ENCODE results near the gene SPATA31D3. TPM values are rescaled to one million over a fixed set of nuclear protein-coding genes. Genes with fewer than 3 reads are reported as not detected.
"Not testable (repeated sequence)": the region's sequence is repeated elsewhere in the genome, so short reads cannot be mapped to it uniquely, and the experiment has no call there.

Gene SPATA31D3
- not detected for total RNA-seq

- not testable (repeated sequence) for DNase-seq
Observed at GRCh38 chr9:81943393-81943792, at the start of gene SPATA31D3. TSS of gene SPATA31D3 (plus strand) at chr9:81943500. CDS start at chr9:81943586, 86 bp downstream.

GRCh38 chr9:81893929-81894328 is 49.4 kb upstream of the SPATA31D3 start:
- no peak for ATAC-seq
- Mint-ChIP-seq H3K36me3 (ENCODE audit: low read depth) (no peaks in the 10 kb centered on the region), H3K27me3 (ENCODE audit: low read depth) (no peaks in the 10 kb centered on the region), H3K4me1 (ENCODE audit: low read depth) (no peaks in the 10 kb centered on the region), H3K27ac (no peak overlapping the region), H3K4me3 (no peak overlapping the region), H3K9me3 (ENCODE audit: insufficient read depth) (no peaks in the 10 kb centered on the region)
- ChIA-PET POLR2A (no interaction called here), CTCF (no interaction called here)
- no peak for DNase-seq

More at GRCh38 chr9:81943393-81943792, at the start of gene SPATA31D3:
- POLR2A ChIA-PET; CTCF ChIA-PET; H3K27me3 Mint-ChIP-seq (ENCODE audit: low read depth); H3K9me3 Mint-ChIP-seq (ENCODE audit: insufficient read depth); H3K27ac Mint-ChIP-seq; ATAC-seq; H3K36me3 Mint-ChIP-seq (ENCODE audit: low read depth); H3K4me1 Mint-ChIP-seq (ENCODE audit: low read depth); H3K4me3 Mint-ChIP-seq: not testable (repeated sequence)

GRCh38 chr9:81894891-81895290 is 48.4 kb upstream of the SPATA31D3 start:
- no peak overlapping the region for H3K27ac Mint-ChIP-seq
- ChIA-PET CTCF (no interaction called here), POLR2A (no interaction called here)
- no peak overlapping the region for H3K4me3 Mint-ChIP-seq
- no peaks in the 10 kb centered on the region for H3K36me3 Mint-ChIP-seq (ENCODE audit: low read depth)
- ATAC-seq: no peak
- no peaks in the 10 kb centered on the region for H3K4me1 Mint-ChIP-seq (ENCODE audit: low read depth)
- DNase-seq: no peak
- no peaks in the 10 kb centered on the region for H3K27me3 Mint-ChIP-seq (ENCODE audit: low read depth)
- no peaks in the 10 kb centered on the region for H3K9me3 Mint-ChIP-seq (ENCODE audit: insufficient read depth)

GRCh38 chr9:81896070-81896469 is 47.2 kb upstream of the SPATA31D3 start:
- ChIA-PET POLR2A (no interaction called here), CTCF (no interaction called here)
- Mint-ChIP-seq H3K4me3 (no peak overlapping the region), H3K27ac (no peak overlapping the region), H3K9me3 (ENCODE audit: insufficient read depth) (no peaks in the 10 kb centered on the region), H3K36me3 (ENCODE audit: low read depth) (no peaks in the 10 kb centered on the region), H3K4me1 (ENCODE audit: low read depth) (no peaks in the 10 kb centered on the region), H3K27me3 (ENCODE audit: low read depth) (no peaks in the 10 kb centered on the region)
- DNase-seq: no peak
- ATAC-seq: no peak

GRCh38 chr9:81898851-81899250 is 44.4 kb upstream of the SPATA31D3 start:
- H3K27ac Mint-ChIP-seq: no peak overlapping the region
- no peaks in the 10 kb centered on the region for H3K4me1 Mint-ChIP-seq (ENCODE audit: low read depth)
- ATAC-seq (no peak), DNase-seq (no peak)
- H3K4me3 Mint-ChIP-seq: no peak overlapping the region
- no peaks in the 10 kb centered on the region for H3K27me3 Mint-ChIP-seq (ENCODE audit: low read depth)
- POLR2A ChIA-PET: no interaction called here
- H3K36me3 Mint-ChIP-seq (ENCODE audit: low read depth): no peaks in the 10 kb centered on the region
- CTCF ChIA-PET: interaction anchor here (0.7 kb wide), 1 partner anchor 10 kb away, joined by 3 read pairs; no protein-coding TSS in a partner anchor
- H3K9me3 Mint-ChIP-seq (ENCODE audit: insufficient read depth): no peaks in the 10 kb centered on the region

GRCh38 chr9:81902196-81902595 is 41.1 kb upstream of the SPATA31D3 start:
- CTCF ChIA-PET: no interaction called here
- Mint-ChIP-seq H3K4me1 (ENCODE audit: low read depth) (no peaks in the 10 kb centered on the region), H3K27me3 (ENCODE audit: low read depth) (no peaks in the 10 kb centered on the region), H3K27ac (no peak overlapping the region), H3K9me3 (ENCODE audit: insufficient read depth) (no peaks in the 10 kb centered on the region), H3K4me3 (no peak overlapping the region), H3K36me3 (ENCODE audit: low read depth) (no peaks in the 10 kb centered on the region)
- no peak for ATAC-seq
- POLR2A ChIA-PET: no interaction called here
- no peak for DNase-seq

- H3K36me3 Mint-ChIP-seq (ENCODE audit: low read depth): no peaks in the 10 kb centered on the region
- H3K4me1 Mint-ChIP-seq (ENCODE audit: low read depth): no peaks in the 10 kb centered on the region
- ChIA-PET CTCF (no interaction called here), POLR2A (no interaction called here)
- no peak overlapping the region for H3K27ac Mint-ChIP-seq
- DNase-seq (no peak), ATAC-seq (no peak)
- no peaks in the 10 kb centered on the region for H3K27me3 Mint-ChIP-seq (ENCODE audit: low read depth)
- no peaks in the 10 kb centered on the region for H3K9me3 Mint-ChIP-seq (ENCODE audit: insufficient read depth)
- H3K4me3 Mint-ChIP-seq: no peak overlapping the region
Observed at GRCh38 chr9:81902626-81903025, 40.7 kb upstream of the SPATA31D3 start.

GRCh38 chr9:81906671-81907070 is 36.6 kb upstream of the SPATA31D3 start:
- POLR2A ChIA-PET: no interaction called here
- Mint-ChIP-seq H3K9me3 (ENCODE audit: insufficient read depth) (no peaks in the 10 kb centered on the region), H3K27ac (no peak overlapping the region), H3K4me1 (ENCODE audit: low read depth) (no peaks in the 10 kb centered on the region), H3K4me3 (no peak overlapping the region), H3K36me3 (ENCODE audit: low read depth) (no peaks in the 10 kb centered on the region), H3K27me3 (ENCODE audit: low read depth) (no peaks in the 10 kb centered on the region)
- ATAC-seq (no peak), DNase-seq (no peak)
- CTCF ChIA-PET: no interaction called here

- CTCF ChIA-PET: no interaction called here
- POLR2A ChIA-PET: no interaction called here
- Mint-ChIP-seq H3K4me3 (no peak overlapping the region), H3K36me3 (ENCODE audit: low read depth) (no peaks in the 10 kb centered on the region), H3K27ac (no peak overlapping the region), H3K4me1 (ENCODE audit: low read depth) (no peaks in the 10 kb centered on the region), H3K9me3 (ENCODE audit: insufficient read depth) (no peaks in the 10 kb centered on the region), H3K27me3 (ENCODE audit: low read depth) (no peaks in the 10 kb centered on the region)
- no peak for ATAC-seq
- DNase-seq: no peak
Observed at GRCh38 chr9:81912135-81912534, 31.2 kb upstream of the SPATA31D3 start.

- ChIA-PET CTCF (no interaction called here), POLR2A (no interaction called here)
- Mint-ChIP-seq H3K36me3 (ENCODE audit: low read depth) (no peaks in the 10 kb centered on the region), H3K27ac (no peak overlapping the region), H3K27me3 (ENCODE audit: low read depth) (no peaks in the 10 kb centered on the region), H3K9me3 (ENCODE audit: insufficient read depth) (no peaks in the 10 kb centered on the region), H3K4me3 (no peak overlapping the region), H3K4me1 (ENCODE audit: low read depth) (no peaks in the 10 kb centered on the region)
- no peak for DNase-seq
- no peak for ATAC-seq
Observed at GRCh38 chr9:81915801-81916505, 27.3 kb upstream of the SPATA31D3 start.

GRCh38 chr9:81918507-81918906 is 24.8 kb upstream of the SPATA31D3 start:
- H3K4me3 Mint-ChIP-seq; H3K27me3 Mint-ChIP-seq (ENCODE audit: low read depth); DNase-seq; H3K4me1 Mint-ChIP-seq (ENCODE audit: low read depth); CTCF ChIA-PET; ATAC-seq; POLR2A ChIA-PET; H3K36me3 Mint-ChIP-seq (ENCODE audit: low read depth); H3K9me3 Mint-ChIP-seq (ENCODE audit: insufficient read depth); H3K27ac Mint-ChIP-seq: not testable (repeated sequence)

GRCh38 chr9:81928305-81928704 is 15.0 kb upstream of the SPATA31D3 start, which contains the start of gene SPATA31D4:
TSS of gene SPATA31D4 (plus strand) at chr9:81928428. CDS start at chr9:81928514, 86 bp downstream.
- ATAC-seq; H3K4me1 Mint-ChIP-seq (ENCODE audit: low read depth); DNase-seq; H3K27ac Mint-ChIP-seq; CTCF ChIA-PET; POLR2A ChIA-PET; H3K36me3 Mint-ChIP-seq (ENCODE audit: low read depth); H3K9me3 Mint-ChIP-seq (ENCODE audit: insufficient read depth); H3K4me3 Mint-ChIP-seq; H3K27me3 Mint-ChIP-seq (ENCODE audit: low read depth): not testable (repeated sequence)

GRCh38 chr9:81930147-81930546 is 13.2 kb upstream of the SPATA31D3 start:
- DNase-seq; H3K9me3 Mint-ChIP-seq (ENCODE audit: insufficient read depth); H3K36me3 Mint-ChIP-seq (ENCODE audit: low read depth); CTCF ChIA-PET; POLR2A ChIA-PET; ATAC-seq; H3K4me3 Mint-ChIP-seq; H3K4me1 Mint-ChIP-seq (ENCODE audit: low read depth); H3K27me3 Mint-ChIP-seq (ENCODE audit: low read depth); H3K27ac Mint-ChIP-seq: not testable (repeated sequence)

Measured in activated CD8-positive, alpha-beta T cell treated with anti-CD3 and anti-CD28 coated beads, Interleukin-2, amount 10 ng/mL, durations not matched to agents 7 days and 5 days (primary cell).